Neural progenitor cell (in vitro differentiated cells): Measurements from ENCODE around the gene RASSF5. TPM values are rescaled to one million over a fixed set of nuclear protein-coding genes. Genes with fewer than 3 reads are reported as not detected.

Source experiments
- DNase-seq: peaks from one replicate; pipeline ENCODE4 v3.0.0-alpha.2; 2016; ENCODE audit warnings: low spot score
- H2AFZ ChIP-seq: fragments of 200-600 bp; sonication (generic); replicated peaks from 2 replicates; pipeline ENCODE4 v1.6.1; 2016; ENCODE audit warnings: antibody characterized with exemption
- H3F3A ChIP-seq: fragments of 200-600 bp; sonication (generic); 2 replicates; pipeline ENCODE4 v1.6.1; 2016; ENCODE audit warnings: antibody characterized with exemption, low read depth
- H3K27ac ChIP-seq: fragments of 200-600 bp; sonication (generic); 2 replicates; pipeline ENCODE4 v1.5.1; 2016; ENCODE audit warnings: mild to moderate bottlenecking
- H3K27me3 ChIP-seq: fragments of 200-600 bp; sonication (generic); 2 replicates; pipeline ENCODE4 v1.6.1; 2016; ENCODE audit warnings: mild to moderate bottlenecking, moderate library complexity
- H3K36me3 ChIP-seq: fragments of 200-600 bp; sonication (generic); 2 replicates; pipeline ENCODE4 v1.5.1; 2016
- H3K4me1 ChIP-seq: fragments of 200-600 bp; sonication (generic); 2 replicates; pipeline ENCODE4 v1.6.1; 2016; ENCODE audit warnings: mixed run types
- H3K4me2 ChIP-seq: fragments of 200-600 bp; sonication (generic); 2 replicates; pipeline ENCODE4 v1.6.1; 2016
- H3K4me3 ChIP-seq: fragments of 200-600 bp; sonication (generic); 2 replicates; pipeline ENCODE4 v1.5.1; 2016
- H3K79me2 ChIP-seq: fragments of 200-600 bp; sonication (generic); 2 replicates; pipeline ENCODE4 v1.6.1; 2016; ENCODE audit warnings: low read depth
- H3K9ac ChIP-seq: fragments of 200-600 bp; sonication (generic); 2 replicates; pipeline ENCODE4 v1.6.1; 2016
- H3K9me3 ChIP-seq: fragments of 200-600 bp; sonication (generic); 2 replicates; pipeline ENCODE4 v1.5.1; 2016; ENCODE audit warnings: low read depth
- H4K20me1 ChIP-seq: fragments of 200-600 bp; sonication (generic); 2 replicates; pipeline ENCODE4 v1.6.1; 2016; ENCODE audit warnings: low read depth
- H3K27ac Mint-ChIP-seq: 3 replicates; pipeline ENCODE4 v1.8.0; 2021; ENCODE audit warnings: mixed read lengths
- H3K27me3 Mint-ChIP-seq: 2 replicates; pipeline ENCODE4 v1.8.0; 2022; ENCODE audit warnings: low read depth, mild to moderate bottlenecking, inconsistent platforms, moderate library complexity, mixed read lengths; ENCODE audit not compliant: insufficient read depth
- H3K36me3 Mint-ChIP-seq: 3 replicates; pipeline ENCODE4 v1.8.0; 2021; ENCODE audit warnings: mixed read lengths
- H3K4me1 Mint-ChIP-seq: 3 replicates; pipeline ENCODE4 v1.8.0; 2021; ENCODE audit warnings: mixed read lengths
- H3K4me3 Mint-ChIP-seq: 3 replicates; pipeline ENCODE4 v1.8.0; 2021; ENCODE audit warnings: mild to moderate bottlenecking, moderate library complexity, mixed read lengths
- H3K9me3 Mint-ChIP-seq: 3 replicates; pipeline ENCODE4 v1.8.0; 2020; ENCODE audit warnings: mixed read lengths
- EZH2 ChIP-seq: fragments of 200-600 bp; sonication (generic); IDR thresholded peaks from 2 replicates; pipeline ENCODE4 v1.6.1; 2017; ENCODE audit warnings: antibody characterized with exemption, mild to moderate bottlenecking, moderate library complexity
- EZH2phosphoT487 ChIP-seq: fragments of 200-600 bp; sonication (generic); IDR thresholded peaks from 2 replicates; pipeline ENCODE4 v1.6.1; 2017; ENCODE audit warnings: antibody characterized with exemption
- total RNA-seq: library from RNA; depleted of rRNA; stranded (reverse); fragments of >200 nt; gene quantifications from 2 replicates; pipeline ENCODE4 v1.2.3, GENCODE V29; 2015; ENCODE audit warnings: low replicate concordance
- TF ChIP-seq, protein P1 (sequence below): fragments of 200-600 bp; sonication (generic); IDR thresholded peaks from 2 replicates; pipeline ENCODE4 v1.5.1; 2017; ENCODE audit warnings: antibody characterized with exemption, mild to moderate bottlenecking

Gene RASSF5
- total RNA-seq, 1 donor from 2014 or later = 0.43 TPM

DNA sequence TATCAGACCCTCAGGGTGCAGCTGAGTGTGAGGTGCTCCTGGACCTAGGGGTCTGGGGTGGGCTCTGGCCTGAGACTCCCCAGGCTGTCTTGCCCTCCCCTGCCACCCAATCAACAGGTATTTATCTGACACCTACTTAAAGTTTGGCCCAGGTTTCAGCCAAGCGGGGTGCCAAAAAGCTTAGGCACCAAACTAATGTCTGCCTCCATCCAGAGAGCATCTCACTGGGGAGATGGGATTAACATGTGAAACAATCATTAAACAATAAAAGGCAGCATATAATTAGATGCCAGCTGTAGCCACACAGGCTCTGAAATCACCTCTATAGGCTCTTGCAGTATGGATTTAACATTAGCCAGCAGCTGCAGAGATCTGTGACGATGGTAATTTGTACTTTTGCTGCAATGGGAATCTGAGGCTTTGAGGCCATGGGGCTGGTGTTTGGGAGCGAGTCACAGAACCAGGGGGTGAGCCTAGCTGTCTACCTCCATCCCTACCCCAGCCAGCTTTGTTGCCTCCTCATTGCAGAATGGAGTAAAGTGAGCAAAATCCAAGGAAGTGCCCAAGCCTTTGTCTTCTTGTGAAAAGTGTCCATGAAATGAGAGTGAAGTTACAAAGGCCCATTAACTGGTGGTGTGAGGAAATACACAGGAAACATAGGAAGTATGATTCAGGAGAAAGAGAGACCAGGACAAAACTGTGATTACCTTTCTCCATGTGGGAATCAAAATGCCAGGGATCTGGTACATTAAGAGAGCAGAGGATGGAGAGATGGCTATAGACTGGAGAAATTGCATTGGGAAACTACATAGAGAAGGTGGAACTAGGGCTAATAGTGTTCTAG is 68.8 kb downstream of the RASSF5 start:
- H3K9me3 ChIP-seq = no peaks in the 10 kb centered on the region
- Mint-ChIP-seq H3K4me3 (no peak overlapping the region), H3K4me1 (no peaks in the 10 kb centered on the region), H3K27ac (no peak overlapping the region), H3K27me3 (peaks cover 2% of the 10 kb centered on the region), H3K36me3 (no peaks in the 10 kb centered on the region), H3K9me3 (no peaks in the 10 kb centered on the region)
- H3F3A ChIP-seq = no peaks in the 10 kb centered on the region
- H3K27me3 ChIP-seq = no peaks in the 10 kb centered on the region
- no peak overlapping the region for H3K4me2 ChIP-seq
- H3K36me3 ChIP-seq = no peaks in the 10 kb centered on the region
- no peak overlapping the region for H3K27ac ChIP-seq
- DNase-seq = no peak
- TF ChIP-seq EZH2phosphoT487 (no peak), EZH2 (no peak)
- TF ChIP-seq, protein P1, sequence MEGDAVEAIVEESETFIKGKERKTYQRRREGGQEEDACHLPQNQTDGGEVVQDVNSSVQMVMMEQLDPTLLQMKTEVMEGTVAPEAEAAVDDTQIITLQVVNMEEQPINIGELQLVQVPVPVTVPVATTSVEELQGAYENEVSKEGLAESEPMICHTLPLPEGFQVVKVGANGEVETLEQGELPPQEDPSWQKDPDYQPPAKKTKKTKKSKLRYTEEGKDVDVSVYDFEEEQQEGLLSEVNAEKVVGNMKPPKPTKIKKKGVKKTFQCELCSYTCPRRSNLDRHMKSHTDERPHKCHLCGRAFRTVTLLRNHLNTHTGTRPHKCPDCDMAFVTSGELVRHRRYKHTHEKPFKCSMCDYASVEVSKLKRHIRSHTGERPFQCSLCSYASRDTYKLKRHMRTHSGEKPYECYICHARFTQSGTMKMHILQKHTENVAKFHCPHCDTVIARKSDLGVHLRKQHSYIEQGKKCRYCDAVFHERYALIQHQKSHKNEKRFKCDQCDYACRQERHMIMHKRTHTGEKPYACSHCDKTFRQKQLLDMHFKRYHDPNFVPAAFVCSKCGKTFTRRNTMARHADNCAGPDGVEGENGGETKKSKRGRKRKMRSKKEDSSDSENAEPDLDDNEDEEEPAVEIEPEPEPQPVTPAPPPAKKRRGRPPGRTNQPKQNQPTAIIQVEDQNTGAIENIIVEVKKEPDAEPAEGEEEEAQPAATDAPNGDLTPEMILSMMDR = no peak
- no peak overlapping the region for H3K4me3 ChIP-seq
- no peaks in the 10 kb centered on the region for H3K79me2 ChIP-seq
- no peak overlapping the region for H2AFZ ChIP-seq
- no peak overlapping the region for H3K9ac ChIP-seq
- peaks cover 8% of the 10 kb centered on the region for H3K4me1 ChIP-seq
- no peaks in the 10 kb centered on the region for H4K20me1 ChIP-seq

DNA sequence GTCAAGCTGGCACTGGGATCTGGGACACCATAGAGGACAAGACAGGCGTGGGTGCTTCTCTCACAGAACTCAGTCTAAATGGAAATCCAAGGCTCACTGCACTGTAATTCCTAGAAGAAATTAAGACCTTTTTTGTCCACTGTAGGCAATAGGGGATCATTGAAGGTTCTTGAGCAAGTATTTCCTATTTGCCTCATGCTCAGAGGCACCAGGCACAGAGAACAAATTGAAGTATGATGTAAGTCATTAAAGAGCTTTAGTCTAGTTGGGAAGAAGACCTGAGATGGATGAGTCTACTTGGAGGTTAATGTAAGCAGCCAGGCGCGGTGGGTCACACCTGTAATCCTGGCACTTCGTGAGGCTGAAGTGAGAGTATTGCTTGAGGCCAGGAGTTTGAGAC is 70.3 kb downstream of the RASSF5 start:
- H3K4me3 ChIP-seq = no peak overlapping the region
- no peaks in the 10 kb centered on the region for H3K9me3 ChIP-seq
- Mint-ChIP-seq H3K36me3 (no peaks in the 10 kb centered on the region), H3K4me1 (no peaks in the 10 kb centered on the region), H3K27me3 (peaks cover 6% of the 10 kb centered on the region), H3K9me3 (no peaks in the 10 kb centered on the region), H3K27ac (no peak overlapping the region), H3K4me3 (no peak overlapping the region)
- no peak overlapping the region for H2AFZ ChIP-seq
- H3K27me3 ChIP-seq = no peaks in the 10 kb centered on the region
- no peaks in the 10 kb centered on the region for H3F3A ChIP-seq
- TF ChIP-seq EZH2 (no peak), EZH2phosphoT487 (no peak)
- TF ChIP-seq, protein P1 = no peak
- H3K4me1 ChIP-seq = peaks cover 8% of the 10 kb centered on the region
- H3K79me2 ChIP-seq = no peaks in the 10 kb centered on the region
- no peak overlapping the region for H3K27ac ChIP-seq
- DNase-seq = no peak
- no peak overlapping the region for H3K9ac ChIP-seq
- H4K20me1 ChIP-seq = no peaks in the 10 kb centered on the region
- H3K4me2 ChIP-seq = no peak overlapping the region
- no peaks in the 10 kb centered on the region for H3K36me3 ChIP-seq

DNA sequence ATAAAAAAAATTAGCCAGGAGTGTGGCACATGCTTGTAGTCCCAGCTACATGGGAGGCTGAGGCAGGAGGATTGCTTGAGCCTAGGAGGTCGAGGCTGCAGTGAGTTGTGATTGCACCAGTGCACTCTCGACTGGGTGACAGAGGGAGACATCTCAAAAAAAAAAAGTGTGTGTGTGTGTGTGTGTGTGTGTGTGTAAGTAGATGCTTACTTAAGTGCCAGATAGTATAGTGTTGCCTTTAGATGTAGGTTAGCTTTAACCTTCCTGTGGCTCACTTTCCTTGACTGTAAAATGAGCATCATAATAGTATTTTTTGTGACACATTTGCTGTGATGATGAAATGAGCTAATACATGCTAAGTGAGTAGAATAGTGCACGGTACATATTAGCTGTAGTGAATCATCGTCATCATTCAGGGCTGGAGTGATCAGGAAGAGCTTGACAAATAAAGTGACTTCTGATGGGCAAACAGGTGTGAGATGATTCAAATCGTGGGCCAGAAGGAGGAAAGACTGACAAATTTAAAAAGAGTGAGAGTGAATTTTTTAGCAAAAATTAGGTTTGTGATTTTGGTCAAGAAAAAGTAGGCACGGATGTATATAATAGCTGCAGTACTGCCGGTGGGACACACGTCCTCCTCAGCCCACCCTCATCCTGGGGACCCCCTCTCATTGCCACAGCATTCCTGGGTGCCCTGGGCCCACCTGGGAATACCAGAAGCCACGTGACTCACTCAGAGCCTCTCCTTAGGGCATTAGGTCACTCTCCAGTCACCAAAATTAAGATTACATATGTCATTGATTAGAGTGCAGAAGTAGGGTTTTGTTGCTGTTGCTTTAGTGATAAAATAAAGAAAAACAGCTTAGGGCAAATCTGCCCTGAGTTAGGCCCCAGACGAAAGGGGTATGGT is 71.0 kb downstream of the RASSF5 start:
- H3K36me3 ChIP-seq = no peaks in the 10 kb centered on the region
- no peak overlapping the region for H3K27ac ChIP-seq
- H3K9me3 ChIP-seq = no peaks in the 10 kb centered on the region
- peaks cover 6% of the 10 kb centered on the region for H3K27me3 Mint-ChIP-seq
- H2AFZ ChIP-seq = no peak overlapping the region
- H3K4me1 Mint-ChIP-seq = peaks cover under 1% of the 10 kb centered on the region
- H3K79me2 ChIP-seq = no peaks in the 10 kb centered on the region
- peaks cover 8% of the 10 kb centered on the region for H3K4me1 ChIP-seq
- H3K27me3 ChIP-seq = no peaks in the 10 kb centered on the region
- TF ChIP-seq, protein P1 = no peak
- TF ChIP-seq EZH2phosphoT487 (no peak), EZH2 (no peak)
- H3K4me2 ChIP-seq = no peak overlapping the region
- H3K9ac ChIP-seq = no peak overlapping the region
- no peak overlapping the region for H3K27ac Mint-ChIP-seq
- no peak overlapping the region for H3K4me3 Mint-ChIP-seq
- H3K36me3 Mint-ChIP-seq = no peaks in the 10 kb centered on the region
- H3F3A ChIP-seq = no peaks in the 10 kb centered on the region
- no peaks in the 10 kb centered on the region for H3K9me3 Mint-ChIP-seq
- no peak overlapping the region for H3K4me3 ChIP-seq
- no peak for DNase-seq
- H4K20me1 ChIP-seq = no peaks in the 10 kb centered on the region
